ENCODE results near the gene HSF5.
"Not testable (repeated sequence)": the region's sequence is repeated elsewhere in the genome, so short reads cannot be mapped to it uniquely, and the experiment has no call there.

The HSF5 gene

GRCh38 chr17:58507123-58507634 is 19.0 kb upstream of the HSF5 start:
- peak; percentile 86 for DNase-seq (ENCODE audit: low read depth)
- no peak for TF ChIP-seq POLR2A (IDR thresholded peaks at IDR 0.05; ENCODE audit: extremely low read depth, insufficient read length)
- TF ChIP-seq MAX (IDR thresholded peaks at IDR 0.05; ENCODE audit: low read depth, low read length) = no peak
- no peak for TF ChIP-seq CTCF (IDR thresholded peaks at IDR 0.05; ENCODE audit: low read depth, low read length)
- no peak for TF ChIP-seq MYC (IDR thresholded peaks at IDR 0.05; ENCODE audit: low read depth, low read length)
- H3K4me3 ChIP-seq (ENCODE audit: low read depth, low read length) = no peak overlapping the region

GRCh38 chr17:58506354-58507080 is 18.3 kb upstream of the HSF5 start:
- no peak for DNase-seq (ENCODE audit: low read depth)
- no peak overlapping the region for H3K4me3 ChIP-seq (ENCODE audit: low read depth, low read length)
- TF ChIP-seq MAX (IDR thresholded peaks at IDR 0.05; ENCODE audit: low read depth, low read length) (no peak), MYC (IDR thresholded peaks at IDR 0.05; ENCODE audit: low read depth, low read length) (no peak), CTCF (IDR thresholded peaks at IDR 0.05; ENCODE audit: low read depth, low read length) (no peak), POLR2A (IDR thresholded peaks at IDR 0.05; ENCODE audit: extremely low read depth, insufficient read length) (no peak)

GRCh38 chr17:58504826-58505351 is 16.7 kb upstream of the HSF5 start:
- no peak overlapping the region for H3K4me3 ChIP-seq (ENCODE audit: low read depth, low read length)
- peak; percentile 58 for DNase-seq (ENCODE audit: low read depth)
- TF ChIP-seq MAX (IDR thresholded peaks at IDR 0.05; ENCODE audit: low read depth, low read length) = no peak
- no peak for TF ChIP-seq CTCF (IDR thresholded peaks at IDR 0.05; ENCODE audit: low read depth, low read length)
- no peak for TF ChIP-seq POLR2A (IDR thresholded peaks at IDR 0.05; ENCODE audit: extremely low read depth, insufficient read length)
- no peak for TF ChIP-seq MYC (IDR thresholded peaks at IDR 0.05; ENCODE audit: low read depth, low read length)

GRCh38 chr17:58503866-58504265 is 15.7 kb upstream of the HSF5 start:
- peak overlapping the region; percentile 21 for H3K4me3 ChIP-seq (ENCODE audit: low read depth, low read length)

GRCh38 chr17:58503134-58503533 is 14.9 kb upstream of the HSF5 start:
- not testable (repeated sequence) for DNase-seq (ENCODE audit: low read depth); H3K4me3 ChIP-seq (ENCODE audit: low read depth, low read length)

More at GRCh38 chr17:58503866-58504265, 15.7 kb upstream of the HSF5 start:
- DNase-seq (ENCODE audit: low read depth) = peak; percentile 84
- TF ChIP-seq MAX (IDR thresholded peaks at IDR 0.05; ENCODE audit: low read depth, low read length) (no peak), POLR2A (IDR thresholded peaks at IDR 0.05; ENCODE audit: extremely low read depth, insufficient read length) (no peak), MYC (IDR thresholded peaks at IDR 0.05; ENCODE audit: low read depth, low read length) (no peak), CTCF (IDR thresholded peaks at IDR 0.05; ENCODE audit: low read depth, low read length) (no peak)

GRCh38 chr17:58501451-58501850 is 13.2 kb upstream of the HSF5 start:
- no peak for TF ChIP-seq MYC (IDR thresholded peaks at IDR 0.05; ENCODE audit: low read depth, low read length)
- no peak for TF ChIP-seq CTCF (IDR thresholded peaks at IDR 0.05; ENCODE audit: low read depth, low read length)
- no peak for TF ChIP-seq POLR2A (IDR thresholded peaks at IDR 0.05; ENCODE audit: extremely low read depth, insufficient read length)
- TF ChIP-seq MAX (IDR thresholded peaks at IDR 0.05; ENCODE audit: low read depth, low read length) = no peak
- H3K4me3 ChIP-seq (ENCODE audit: low read depth, low read length) = no peak overlapping the region
- DNase-seq (ENCODE audit: low read depth) = no peak

Data from NB4 (cell line).